SK-N-SH treated with all-trans-retinoic acid at 6 μM for 48 hours (cell line): ENCODE data around the gene NTSR1.

Experiments
- ATAC-seq: fragments of 200-7000 bp; cut with Tn5 transposase; 3 replicates; pipeline ENCODE4 v1.9.1; 2020; ENCODE audit warnings: mild to moderate bottlenecking, moderate library complexity
- ARNTL ChIP-seq: fragments of 450-650 bp; formaldehyde crosslinking; IDR thresholded peaks from 2 replicates; pipeline ENCODE4 v1.5.0; 2020; ENCODE audit warnings: low read depth, mild to moderate bottlenecking, moderate library complexity, borderline replicate concordance
- BACH2 ChIP-seq: fragments of 250-450 bp; sonication (Bioruptor Pico); IDR thresholded peaks from 2 replicates; pipeline ENCODE4 v1.9.0; 2021; ENCODE audit warnings: mild to moderate bottlenecking, borderline replicate concordance
- CSDC2 ChIP-seq: fragments of 250-450 bp; sonication (Bioruptor Pico); IDR thresholded peaks from 2 replicates; pipeline ENCODE4 v1.5.0; 2020; ENCODE audit warnings: mild to moderate bottlenecking, moderate library complexity
- ESRRG ChIP-seq: fragments of 250-450 bp; sonication (Bioruptor Pico); IDR thresholded peaks from 2 replicates; pipeline ENCODE4 v1.6.1; 2021; ENCODE audit warnings: mild to moderate bottlenecking
- GLIS3 ChIP-seq: fragments of 250-450 bp; sonication (Bioruptor Pico); IDR thresholded peaks from 2 replicates; pipeline ENCODE4 v1.5.0; 2020; ENCODE audit warnings: mild to moderate bottlenecking, moderate library complexity
- ISL1 ChIP-seq: fragments of 250-450 bp; sonication (Bioruptor Pico); IDR thresholded peaks from 2 replicates; pipeline ENCODE4 v2.1.2; 2022; ENCODE audit warnings: mild to moderate bottlenecking, moderate library complexity
- OSR1 ChIP-seq: fragments of 250-450 bp; sonication (Bioruptor Pico); IDR thresholded peaks from 2 replicates; pipeline ENCODE4 v1.8.0; 2022; ENCODE audit warnings: moderate library complexity, mild to moderate bottlenecking, inconsistent platforms
- PPARA ChIP-seq: fragments of 250-450 bp; sonication (Bioruptor Pico); IDR thresholded peaks from 2 replicates; pipeline ENCODE4 v1.5.0; 2020; ENCODE audit warnings: mild to moderate bottlenecking, borderline replicate concordance
- RARB ChIP-seq: fragments of 250-450 bp; sonication (Bioruptor Pico); IDR thresholded peaks from 2 replicates; pipeline ENCODE4 v1.8.0; 2021; ENCODE audit warnings: mild to moderate bottlenecking, moderate library complexity
- SNAI2 ChIP-seq: fragments of 250-450 bp; sonication (Bioruptor Pico); IDR thresholded peaks from 2 replicates; pipeline ENCODE4 v1.5.0; 2020; ENCODE audit warnings: mild to moderate bottlenecking, moderate library complexity
- TCF4 ChIP-seq: fragments of 250-450 bp; sonication (Bioruptor Pico); IDR thresholded peaks from 2 replicates; pipeline ENCODE4 v1.8.0; 2021; ENCODE audit warnings: mild to moderate bottlenecking, moderate library complexity, borderline replicate concordance
- ZC3H10 ChIP-seq: fragments of 250-450 bp; sonication (Bioruptor Pico); IDR thresholded peaks from 2 replicates; pipeline ENCODE4 v1.5.1; 2021; ENCODE audit warnings: mild to moderate bottlenecking, moderate library complexity
- ZFP3 ChIP-seq: fragments of 250-450 bp; sonication (Bioruptor Pico); IDR thresholded peaks from 2 replicates; pipeline ENCODE4 v1.5.0; 2020; ENCODE audit warnings: mild to moderate bottlenecking, moderate library complexity
- ZFP30 ChIP-seq: fragments of 450-650 bp; formaldehyde crosslinking; IDR thresholded peaks from 2 replicates; pipeline ENCODE4 v1.5.0; 2022; ENCODE audit warnings: mild to moderate bottlenecking, moderate library complexity
- ZNF565 ChIP-seq: fragments of 450-650 bp; formaldehyde crosslinking; conservative IDR thresholded peaks from 2 replicates; pipeline ENCODE4 v1.5.0; 2020; ENCODE audit warnings: low read depth, mild to moderate bottlenecking, moderate library complexity
- ZNF70 ChIP-seq: fragments of 450-650 bp; formaldehyde crosslinking; IDR thresholded peaks from 2 replicates; pipeline ENCODE4 v1.5.0; 2020; ENCODE audit warnings: mild to moderate bottlenecking, moderate library complexity
- ZNF8 ChIP-seq: fragments of 450-650 bp; formaldehyde crosslinking; IDR thresholded peaks from 2 replicates; pipeline ENCODE4 v1.5.0; 2020; ENCODE audit warnings: mild to moderate bottlenecking, moderate library complexity
- TF ChIP-seq, protein P1 (sequence below): fragments of 250-450 bp; sonication (Bioruptor Pico); IDR thresholded peaks from 2 replicates; pipeline ENCODE4 v1.5.1; 2020; ENCODE audit warnings: low read depth, mild to moderate bottlenecking, moderate library complexity
- TF ChIP-seq, protein P2 (sequence below): fragments of 250-450 bp; sonication (Bioruptor Pico); IDR thresholded peaks from 2 replicates; pipeline ENCODE4 v1.8.0; 2021; ENCODE audit warnings: low read depth, mild to moderate bottlenecking, moderate library complexity, borderline replicate concordance
- TF ChIP-seq, protein P3 (sequence below): fragments of 250-450 bp; sonication (Bioruptor Pico); IDR thresholded peaks from 2 replicates; pipeline ENCODE4 v1.5.1; 2021; ENCODE audit warnings: mild to moderate bottlenecking, moderate library complexity
- TF ChIP-seq, protein P4 (sequence below): fragments of 250-450 bp; sonication (Bioruptor Pico); IDR thresholded peaks from 2 replicates; pipeline ENCODE4 v1.8.0; 2020; ENCODE audit warnings: mild to moderate bottlenecking, moderate library complexity, borderline replicate concordance
- TF ChIP-seq, protein P5 (sequence below): fragments of 250-450 bp; sonication (Bioruptor Pico); IDR thresholded peaks from 2 replicates; pipeline ENCODE4 v1.5.0; 2020; ENCODE audit warnings: mild to moderate bottlenecking, moderate library complexity

NTSR1 gene

DNA sequence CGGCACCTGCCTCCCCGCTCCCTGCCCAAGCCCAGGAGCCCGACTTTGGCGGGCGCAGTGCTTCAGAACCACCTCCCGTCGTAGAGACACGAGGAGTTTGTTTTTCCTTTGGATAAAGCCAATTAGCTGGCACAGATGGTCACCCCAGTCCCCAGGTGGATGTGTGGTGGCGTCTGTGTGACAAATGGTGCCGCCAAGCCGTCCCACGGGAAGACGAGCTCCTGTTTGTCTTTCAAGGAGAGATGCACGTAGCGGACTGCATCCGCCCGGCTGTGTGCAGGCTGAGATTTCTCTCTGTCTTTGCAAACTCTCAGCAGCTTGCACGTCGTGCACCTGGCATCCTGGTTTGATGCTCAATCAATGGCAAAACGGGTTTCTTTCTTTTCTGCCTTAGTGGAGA is 71.6 kb downstream of the NTSR1 start:
- TF ChIP-seq TCF4 (CRISPR knock-in tag): no peak
- TF ChIP-seq, all 23 proteins: peak for 0
- ATAC-seq: no peak

DNA sequence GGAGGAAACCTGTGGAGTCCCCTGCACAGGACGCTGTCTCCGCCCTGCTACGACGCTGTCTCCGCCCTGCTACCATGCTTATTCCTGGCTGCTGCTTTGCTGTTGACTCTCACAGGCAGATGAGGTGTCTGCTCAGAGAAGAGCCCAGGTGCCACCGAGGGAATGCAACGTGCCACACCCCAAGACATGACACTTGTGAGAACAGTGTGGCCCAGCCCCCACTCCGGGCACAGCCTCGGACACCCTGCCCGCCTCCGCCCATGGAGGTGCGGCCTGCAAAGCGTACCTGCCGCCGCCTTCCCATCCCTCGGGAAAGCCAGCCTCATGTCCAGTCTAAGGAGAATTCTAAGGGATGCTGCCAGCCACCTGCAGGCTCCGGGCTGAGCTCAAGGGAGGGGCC is 72.1 kb downstream of the NTSR1 start:
- ATAC-seq: no peak
- TF ChIP-seq ZNF70 (CRISPR knock-in tag): no peak
- no peak for TF ChIP-seq BACH2
- TF ChIP-seq OSR1 (CRISPR knock-in tag): no peak
- no peak for TF ChIP-seq ZC3H10 (CRISPR knock-in tag)
- no peak for TF ChIP-seq ZNF565
- no peak for TF ChIP-seq ZNF8 (CRISPR knock-in tag)
- TF ChIP-seq, protein P1, sequence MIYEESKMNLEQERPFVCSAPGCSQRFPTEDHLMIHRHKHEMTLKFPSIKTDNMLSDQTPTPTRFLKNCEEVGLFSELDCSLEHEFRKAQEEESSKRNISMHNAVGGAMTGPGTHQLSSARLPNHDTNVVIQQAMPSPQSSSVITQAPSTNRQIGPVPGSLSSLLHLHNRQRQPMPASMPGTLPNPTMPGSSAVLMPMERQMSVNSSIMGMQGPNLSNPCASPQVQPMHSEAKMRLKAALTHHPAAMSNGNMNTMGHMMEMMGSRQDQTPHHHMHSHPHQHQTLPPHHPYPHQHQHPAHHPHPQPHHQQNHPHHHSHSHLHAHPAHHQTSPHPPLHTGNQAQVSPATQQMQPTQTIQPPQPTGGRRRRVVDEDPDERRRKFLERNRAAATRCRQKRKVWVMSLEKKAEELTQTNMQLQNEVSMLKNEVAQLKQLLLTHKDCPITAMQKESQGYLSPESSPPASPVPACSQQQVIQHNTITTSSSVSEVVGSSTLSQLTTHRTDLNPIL (CRISPR knock-in tag): no peak
- no peak for TF ChIP-seq PPARA (CRISPR knock-in tag)
- no peak for TF ChIP-seq ISL1 (CRISPR knock-in tag)
- no peak for TF ChIP-seq ESRRG (CRISPR knock-in tag)
- TF ChIP-seq, protein P2, sequence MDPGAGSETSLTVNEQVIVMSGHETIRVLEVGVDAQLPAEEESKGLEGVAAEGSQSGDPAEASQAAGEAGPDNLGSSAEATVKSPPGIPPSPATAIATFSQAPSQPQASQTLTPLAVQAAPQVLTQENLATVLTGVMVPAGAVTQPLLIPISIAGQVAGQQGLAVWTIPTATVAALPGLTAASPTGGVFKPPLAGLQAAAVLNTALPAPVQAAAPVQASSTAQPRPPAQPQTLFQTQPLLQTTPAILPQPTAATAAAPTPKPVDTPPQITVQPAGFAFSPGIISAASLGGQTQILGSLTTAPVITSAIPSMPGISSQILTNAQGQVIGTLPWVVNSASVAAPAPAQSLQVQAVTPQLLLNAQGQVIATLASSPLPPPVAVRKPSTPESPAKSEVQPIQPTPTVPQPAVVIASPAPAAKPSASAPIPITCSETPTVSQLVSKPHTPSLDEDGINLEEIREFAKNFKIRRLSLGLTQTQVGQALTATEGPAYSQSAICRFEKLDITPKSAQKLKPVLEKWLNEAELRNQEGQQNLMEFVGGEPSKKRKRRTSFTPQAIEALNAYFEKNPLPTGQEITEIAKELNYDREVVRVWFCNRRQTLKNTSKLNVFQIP (CRISPR knock-in tag): no peak
- TF ChIP-seq TCF4 (CRISPR knock-in tag): no peak
- TF ChIP-seq CSDC2 (CRISPR knock-in tag): no peak
- TF ChIP-seq ARNTL (CRISPR knock-in tag): no peak

DNA sequence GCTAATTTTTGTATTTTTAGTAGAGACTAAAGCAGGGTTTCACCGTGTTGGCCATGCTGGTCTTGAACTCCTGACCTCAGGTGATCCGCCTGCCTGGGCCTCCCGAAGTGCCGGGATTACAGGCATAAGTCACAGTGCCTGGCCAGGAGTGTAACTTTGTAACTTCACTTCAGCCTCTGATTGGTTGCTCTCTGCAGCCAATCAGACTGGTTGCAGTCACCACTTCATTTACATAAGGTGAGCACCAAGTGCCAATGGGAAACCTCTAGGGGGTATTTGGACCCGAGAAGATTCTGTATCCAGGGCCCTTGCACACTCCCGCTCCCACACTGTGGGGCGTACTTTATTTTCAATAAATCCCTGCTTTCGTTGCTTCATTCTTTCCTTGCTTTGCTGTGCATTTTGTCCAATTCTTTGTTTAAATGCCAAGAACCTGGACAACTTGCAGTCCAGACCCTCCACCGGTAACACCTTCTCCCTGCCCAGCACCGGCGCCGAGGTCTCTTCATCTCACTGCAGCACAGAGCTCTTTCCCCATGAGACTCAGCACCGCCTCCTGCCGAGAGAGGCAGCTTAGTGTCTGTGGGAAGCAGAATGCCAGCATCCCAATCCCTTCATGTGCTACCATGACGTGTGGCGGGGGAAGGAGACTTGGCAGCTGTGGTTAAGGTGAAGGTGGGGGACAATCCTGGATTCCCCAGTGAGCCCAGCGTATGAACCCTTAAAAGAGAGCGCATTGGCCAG is 73.7 kb downstream of the NTSR1 start:
- no peak for ATAC-seq
- no peak for TF ChIP-seq ZNF8 (CRISPR knock-in tag)
- TF ChIP-seq ZFP30 (CRISPR knock-in tag): no peak
- no peak for TF ChIP-seq ZC3H10 (CRISPR knock-in tag)
- TF ChIP-seq ARNTL (CRISPR knock-in tag): no peak
- TF ChIP-seq ISL1 (CRISPR knock-in tag): no peak
- TF ChIP-seq, protein P1 (CRISPR knock-in tag): no peak
- TF ChIP-seq, protein P3, sequence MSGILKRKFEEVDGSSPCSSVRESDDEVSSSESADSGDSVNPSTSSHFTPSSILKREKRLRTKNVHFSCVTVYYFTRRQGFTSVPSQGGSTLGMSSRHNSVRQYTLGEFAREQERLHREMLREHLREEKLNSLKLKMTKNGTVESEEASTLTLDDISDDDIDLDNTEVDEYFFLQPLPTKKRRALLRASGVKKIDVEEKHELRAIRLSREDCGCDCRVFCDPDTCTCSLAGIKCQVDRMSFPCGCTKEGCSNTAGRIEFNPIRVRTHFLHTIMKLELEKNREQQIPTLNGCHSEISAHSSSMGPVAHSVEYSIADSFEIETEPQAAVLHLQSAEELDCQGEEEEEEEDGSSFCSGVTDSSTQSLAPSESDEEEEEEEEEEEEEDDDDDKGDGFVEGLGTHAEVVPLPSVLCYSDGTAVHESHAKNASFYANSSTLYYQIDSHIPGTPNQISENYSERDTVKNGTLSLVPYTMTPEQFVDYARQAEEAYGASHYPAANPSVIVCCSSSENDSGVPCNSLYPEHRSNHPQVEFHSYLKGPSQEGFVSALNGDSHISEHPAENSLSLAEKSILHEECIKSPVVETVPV (CRISPR knock-in tag): no peak

DNA sequence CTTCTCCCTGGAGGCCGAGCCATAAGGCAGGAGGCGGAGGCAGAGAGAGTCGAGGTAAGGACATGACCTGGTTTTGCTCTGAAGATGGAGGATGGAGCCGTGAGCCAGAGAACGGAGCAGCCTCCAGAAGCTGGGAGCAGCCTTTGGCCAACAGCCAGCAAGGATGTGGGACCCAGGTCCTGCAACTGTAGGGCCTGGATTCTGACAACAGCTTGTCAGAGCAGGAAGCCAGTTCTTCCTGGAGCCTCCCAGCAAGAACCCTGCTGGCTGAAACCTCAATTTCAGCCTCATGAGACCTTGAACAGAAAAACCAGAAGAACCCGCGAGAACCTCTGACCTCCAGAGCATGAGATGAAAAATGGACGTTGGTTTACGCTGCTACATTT is 74.2 kb downstream of the NTSR1 start:
- ATAC-seq: peak; percentile 15; the same call in 1 of the 3 replicates
- no peak for TF ChIP-seq SNAI2 (CRISPR knock-in tag)
- TF ChIP-seq CSDC2 (CRISPR knock-in tag): no peak
- no peak for TF ChIP-seq ISL1 (CRISPR knock-in tag)
- TF ChIP-seq RARB: no peak
- no peak for TF ChIP-seq GLIS3
- no peak for TF ChIP-seq BACH2
- no peak for TF ChIP-seq ZNF70 (CRISPR knock-in tag)
- TF ChIP-seq, protein P4, sequence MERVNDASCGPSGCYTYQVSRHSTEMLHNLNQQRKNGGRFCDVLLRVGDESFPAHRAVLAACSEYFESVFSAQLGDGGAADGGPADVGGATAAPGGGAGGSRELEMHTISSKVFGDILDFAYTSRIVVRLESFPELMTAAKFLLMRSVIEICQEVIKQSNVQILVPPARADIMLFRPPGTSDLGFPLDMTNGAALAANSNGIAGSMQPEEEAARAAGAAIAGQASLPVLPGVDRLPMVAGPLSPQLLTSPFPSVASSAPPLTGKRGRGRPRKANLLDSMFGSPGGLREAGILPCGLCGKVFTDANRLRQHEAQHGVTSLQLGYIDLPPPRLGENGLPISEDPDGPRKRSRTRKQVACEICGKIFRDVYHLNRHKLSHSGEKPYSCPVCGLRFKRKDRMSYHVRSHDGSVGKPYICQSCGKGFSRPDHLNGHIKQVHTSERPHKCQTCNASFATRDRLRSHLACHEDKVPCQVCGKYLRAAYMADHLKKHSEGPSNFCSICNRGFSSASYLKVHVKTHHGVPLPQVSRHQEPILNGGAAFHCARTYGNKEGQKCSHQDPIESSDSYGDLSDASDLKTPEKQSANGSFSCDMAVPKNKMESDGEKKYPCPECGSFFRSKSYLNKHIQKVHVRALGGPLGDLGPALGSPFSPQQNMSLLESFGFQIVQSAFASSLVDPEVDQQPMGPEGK: no peak
- no peak for TF ChIP-seq ZFP3
- TF ChIP-seq, protein P2 (CRISPR knock-in tag): no peak
- TF ChIP-seq, protein P5, sequence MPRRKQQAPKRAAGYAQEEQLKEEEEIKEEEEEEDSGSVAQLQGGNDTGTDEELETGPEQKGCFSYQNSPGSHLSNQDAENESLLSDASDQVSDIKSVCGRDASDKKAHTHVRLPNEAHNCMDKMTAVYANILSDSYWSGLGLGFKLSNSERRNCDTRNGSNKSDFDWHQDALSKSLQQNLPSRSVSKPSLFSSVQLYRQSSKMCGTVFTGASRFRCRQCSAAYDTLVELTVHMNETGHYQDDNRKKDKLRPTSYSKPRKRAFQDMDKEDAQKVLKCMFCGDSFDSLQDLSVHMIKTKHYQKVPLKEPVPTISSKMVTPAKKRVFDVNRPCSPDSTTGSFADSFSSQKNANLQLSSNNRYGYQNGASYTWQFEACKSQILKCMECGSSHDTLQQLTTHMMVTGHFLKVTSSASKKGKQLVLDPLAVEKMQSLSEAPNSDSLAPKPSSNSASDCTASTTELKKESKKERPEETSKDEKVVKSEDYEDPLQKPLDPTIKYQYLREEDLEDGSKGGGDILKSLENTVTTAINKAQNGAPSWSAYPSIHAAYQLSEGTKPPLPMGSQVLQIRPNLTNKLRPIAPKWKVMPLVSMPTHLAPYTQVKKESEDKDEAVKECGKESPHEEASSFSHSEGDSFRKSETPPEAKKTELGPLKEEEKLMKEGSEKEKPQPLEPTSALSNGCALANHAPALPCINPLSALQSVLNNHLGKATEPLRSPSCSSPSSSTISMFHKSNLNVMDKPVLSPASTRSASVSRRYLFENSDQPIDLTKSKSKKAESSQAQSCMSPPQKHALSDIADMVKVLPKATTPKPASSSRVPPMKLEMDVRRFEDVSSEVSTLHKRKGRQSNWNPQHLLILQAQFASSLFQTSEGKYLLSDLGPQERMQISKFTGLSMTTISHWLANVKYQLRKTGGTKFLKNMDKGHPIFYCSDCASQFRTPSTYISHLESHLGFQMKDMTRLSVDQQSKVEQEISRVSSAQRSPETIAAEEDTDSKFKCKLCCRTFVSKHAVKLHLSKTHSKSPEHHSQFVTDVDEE (CRISPR knock-in tag): no peak
- TF ChIP-seq TCF4 (CRISPR knock-in tag): no peak
- TF ChIP-seq OSR1 (CRISPR knock-in tag): no peak
